Stomach smooth muscle (tissue), 2 donors: ENCODE data around the gene STARD3.

Experiments
- H3K27ac ChIP-seq: one replicate; pipeline ENCODE4 v1.7.0; 2013; ENCODE audit warnings: mild to moderate bottlenecking, low read length, inconsistent platforms
- H3K27me3 ChIP-seq, 2 donors: one replicate each; pipeline ENCODE4 v1.7.0; 2013; ENCODE audit warnings: low read length in 2 of 2; ENCODE audit not compliant: insufficient read depth in 2 of 2, control insufficient read depth in 1 of 2
- H3K36me3 ChIP-seq, 2 donors: one replicate each; pipeline ENCODE4 v1.7.0; 2013; ENCODE audit warnings: low read length in 2 of 2; ENCODE audit not compliant: control insufficient read depth in 2 of 2, insufficient read depth in 2 of 2
- H3K4me1 ChIP-seq: one replicate; pipeline ENCODE4 v1.7.0; 2013; ENCODE audit warnings: low read length; ENCODE audit not compliant: control insufficient read depth, insufficient read depth
- H3K4me3 ChIP-seq, 2 donors: one replicate each; pipeline ENCODE4 v1.7.0; 2013; ENCODE audit warnings: low read length in 2 of 2
- H3K9ac ChIP-seq, 2 donors: one replicate each; pipeline ENCODE4 v1.7.0; 2013; ENCODE audit warnings: low read length in 2 of 2, mild to moderate bottlenecking in 1 of 2
- H3K9me3 ChIP-seq, 2 donors: one replicate each; pipeline ENCODE4 v1.7.0; 2013; ENCODE audit warnings: low read length in 2 of 2; ENCODE audit not compliant: control insufficient read depth in 2 of 2
- donor health status: healthy.
- donor health status: Pancreatic carcinoma.

The STARD3 gene

DNA sequence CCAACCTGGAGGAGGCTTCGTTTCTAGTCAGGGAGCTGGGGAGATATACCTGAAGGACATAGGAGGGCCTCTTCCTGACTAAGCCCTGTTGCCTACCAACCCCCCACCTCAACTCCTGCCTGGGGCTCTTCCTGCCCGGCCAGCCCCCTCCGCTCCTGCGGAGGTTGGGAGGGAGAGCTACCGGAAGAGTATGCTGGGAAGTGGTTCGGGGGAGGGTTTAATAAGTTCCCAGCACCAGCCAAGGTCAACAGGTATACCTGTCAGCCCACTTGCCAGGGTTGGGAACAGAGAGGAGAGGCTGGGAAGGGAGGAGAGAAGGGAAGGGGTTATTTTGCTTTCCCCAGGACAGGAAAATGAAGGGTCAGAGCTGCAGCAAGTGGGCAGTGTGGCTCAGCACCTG, 5.5 kb upstream of the STARD3 start:
- H3K27ac ChIP-seq: no peak overlapping the region

DNA sequence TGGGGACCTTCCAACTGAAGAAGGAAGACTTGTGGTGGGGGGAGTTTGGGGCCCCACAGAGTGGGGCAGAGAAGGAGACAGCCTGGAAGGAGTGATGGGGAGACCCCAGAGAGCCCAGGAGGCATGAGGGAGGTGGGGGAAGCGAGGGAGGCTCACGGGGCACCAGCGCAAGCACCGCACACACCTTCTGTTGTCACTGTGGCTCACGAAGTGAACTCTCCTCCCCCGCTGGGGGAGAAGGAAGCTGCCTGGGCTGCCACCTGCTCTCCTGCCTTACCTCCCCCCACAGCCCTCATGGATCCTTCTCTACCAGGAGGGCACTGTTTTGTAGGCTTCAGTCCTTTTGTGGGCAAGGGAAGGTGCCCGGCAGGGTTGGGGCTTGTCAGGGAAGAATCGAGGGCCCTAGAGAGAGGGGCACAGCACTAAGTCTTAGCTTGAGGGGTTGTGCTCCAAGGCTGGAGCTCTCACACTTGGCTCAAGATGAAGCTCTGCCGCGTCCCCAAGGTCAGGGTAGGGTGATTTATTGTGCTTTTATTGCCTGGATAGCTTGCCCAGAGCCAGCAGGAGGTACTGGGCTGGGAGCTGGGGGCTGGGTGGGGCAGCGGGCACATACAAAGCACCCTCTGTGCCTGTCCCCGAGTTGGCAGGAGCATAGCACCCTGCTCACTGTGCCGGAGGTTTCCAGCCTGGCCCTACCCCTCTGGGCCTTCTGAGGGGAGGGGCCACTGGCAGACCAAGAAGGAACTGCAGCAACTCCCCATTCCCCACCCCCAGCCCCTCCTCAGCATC, 4.6 kb upstream of the STARD3 start:
- H3K27ac ChIP-seq: no peak overlapping the region

More for the DNA sequence above, 5.5 kb upstream of the STARD3 start:
- H3K4me3 ChIP-seq: no peak overlapping the region
- H3K9me3 ChIP-seq: no peaks in the 10 kb centered on the region
- H3K36me3 ChIP-seq: no peaks in the 10 kb centered on the region
- H3K27me3 ChIP-seq: peaks cover 24 to 39% of the 10 kb centered on the region in 2 donors
- no peak overlapping the region for H3K9ac ChIP-seq
- peaks cover 29% of the 10 kb centered on the region for H3K4me1 ChIP-seq

GRCh38 chr17:39633570-39634183, 3.3 kb upstream of the STARD3 start:
- Histone ChIP-seq H3K4me3 (no peak overlapping the region), H3K36me3 (no peaks in the 10 kb centered on the region), H3K9me3 (no peaks in the 10 kb centered on the region), H3K27me3 (peaks cover 14 to 16% of the 10 kb centered on the region in 2 donors), H3K27ac (no peak overlapping the region), H3K9ac (peak overlapping the region in 1 of 2 donors; percentile 13), H3K4me1 (peaks cover 36% of the 10 kb centered on the region)

More for the DNA sequence above, 4.6 kb upstream of the STARD3 start:
- Histone ChIP-seq H3K4me3 (no peak overlapping the region), H3K9ac (no peak overlapping the region), H3K9me3 (no peaks in the 10 kb centered on the region), H3K27me3 (peaks cover 22 to 30% of the 10 kb centered on the region in 2 donors), H3K36me3 (no peaks in the 10 kb centered on the region), H3K4me1 (peaks cover 25% of the 10 kb centered on the region)

DNA sequence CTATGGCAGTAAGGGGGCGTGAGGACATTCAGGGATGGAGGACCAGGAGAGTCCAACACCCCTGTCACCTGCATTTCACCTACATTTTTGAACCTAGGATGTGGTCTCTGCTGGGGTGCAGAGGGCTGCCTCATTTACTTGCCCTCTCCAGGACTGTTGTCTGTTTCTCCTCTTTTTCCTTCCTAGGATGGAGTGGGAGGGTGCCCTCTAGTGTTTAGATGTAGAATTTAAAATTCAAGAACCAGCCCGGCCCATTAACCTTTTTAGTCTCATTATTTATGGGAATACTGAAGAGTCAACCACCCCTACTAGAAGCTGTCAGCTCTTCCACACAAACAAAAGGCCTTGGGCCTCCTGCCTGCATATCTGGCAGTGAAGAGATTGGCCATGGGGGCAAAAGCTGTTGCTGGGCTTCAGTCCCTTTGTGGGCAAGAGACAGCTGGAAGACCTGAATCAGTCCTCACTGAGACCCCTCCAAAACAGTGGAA, 2.5 kb upstream of the STARD3 start:
- H3K9me3 ChIP-seq: no peaks in the 10 kb centered on the region
- H3K4me1 ChIP-seq: peaks cover 38% of the 10 kb centered on the region
- H3K4me3 ChIP-seq: no peak overlapping the region
- peaks cover 10 to 11% of the 10 kb centered on the region in 2 donors for H3K27me3 ChIP-seq
- H3K27ac ChIP-seq: no peak overlapping the region
- H3K9ac ChIP-seq: peak overlapping the region in 1 of 2 donors; percentile 55
- no peaks in the 10 kb centered on the region for H3K36me3 ChIP-seq

GRCh38 chr17:39635614-39636176, 1.2 kb upstream of the STARD3 start:
- H3K9ac ChIP-seq: peak overlapping the region in 1 of 2 donors; percentile 99
- H3K36me3 ChIP-seq: no peaks in the 10 kb centered on the region
- H3K4me3 ChIP-seq: peak overlapping the region in 1 of 2 donors; percentile 97
- H3K27ac ChIP-seq: no peak overlapping the region
- H3K9me3 ChIP-seq: no peaks in the 10 kb centered on the region
- H3K27me3 ChIP-seq: peaks cover 0 to 6% of the 10 kb centered on the region in 2 donors
- peaks cover 40% of the 10 kb centered on the region for H3K4me1 ChIP-seq

DNA sequence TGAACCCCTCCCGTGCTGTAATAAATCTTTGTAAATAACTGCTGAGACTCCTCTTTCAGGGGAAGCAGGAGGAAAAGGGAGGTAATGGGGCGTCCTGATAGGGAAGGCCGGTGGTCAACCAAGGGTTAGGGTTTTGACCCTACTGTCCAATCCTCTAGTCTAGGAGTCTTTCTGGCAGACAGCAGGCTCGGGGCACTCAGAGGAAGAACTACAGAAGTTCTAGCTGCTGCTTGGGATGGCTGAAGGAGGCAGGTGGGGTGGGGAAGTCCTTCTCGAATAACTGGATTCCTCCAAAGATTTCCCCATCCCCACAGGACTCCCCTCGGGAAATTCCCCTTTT, 387 bp upstream of the STARD3 start:
- Histone ChIP-seq H3K4me1 (peaks cover 46% of the 10 kb centered on the region), H3K9ac (peak overlapping the region; percentile 99), H3K4me3 (peak overlapping the region; percentile 81 to 97), H3K9me3 (no peaks in the 10 kb centered on the region), H3K27me3 (peaks cover 0 to 6% of the 10 kb centered on the region in 2 donors), H3K27ac (peak overlapping the region; percentile 77), H3K36me3 (no peaks in the 10 kb centered on the region)

GRCh38 chr17:39638317-39638716, 1.4 kb downstream of the STARD3 start:
- Histone ChIP-seq H3K27ac (no peak overlapping the region), H3K9me3 (no peaks in the 10 kb centered on the region), H3K4me1 (peaks cover 46% of the 10 kb centered on the region), H3K27me3 (no peaks in the 10 kb centered on the region), H3K4me3 (peak overlapping the region; percentile 81 to 97), H3K36me3 (no peaks in the 10 kb centered on the region), H3K9ac (peak overlapping the region in 1 of 2 donors; percentile 99)

- Histone ChIP-seq H3K27me3 (no peaks in the 10 kb centered on the region), H3K27ac (no peak overlapping the region), H3K9ac (no peak overlapping the region), H3K36me3 (no peaks in the 10 kb centered on the region), H3K9me3 (no peaks in the 10 kb centered on the region), H3K4me1 (peaks cover 40% of the 10 kb centered on the region), H3K4me3 (no peak overlapping the region)
Measured at GRCh38 chr17:39639043-39639442, 2.1 kb downstream of the STARD3 start.

GRCh38 chr17:39639566-39640458, 2.9 kb downstream of the STARD3 start:
- no peaks in the 10 kb centered on the region for H3K27me3 ChIP-seq
- no peak overlapping the region for H3K4me3 ChIP-seq
- H3K36me3 ChIP-seq: no peaks in the 10 kb centered on the region
- no peaks in the 10 kb centered on the region for H3K9me3 ChIP-seq
- no peak overlapping the region for H3K9ac ChIP-seq
- H3K4me1 ChIP-seq: peaks cover 34% of the 10 kb centered on the region
- no peak overlapping the region for H3K27ac ChIP-seq

DNA sequence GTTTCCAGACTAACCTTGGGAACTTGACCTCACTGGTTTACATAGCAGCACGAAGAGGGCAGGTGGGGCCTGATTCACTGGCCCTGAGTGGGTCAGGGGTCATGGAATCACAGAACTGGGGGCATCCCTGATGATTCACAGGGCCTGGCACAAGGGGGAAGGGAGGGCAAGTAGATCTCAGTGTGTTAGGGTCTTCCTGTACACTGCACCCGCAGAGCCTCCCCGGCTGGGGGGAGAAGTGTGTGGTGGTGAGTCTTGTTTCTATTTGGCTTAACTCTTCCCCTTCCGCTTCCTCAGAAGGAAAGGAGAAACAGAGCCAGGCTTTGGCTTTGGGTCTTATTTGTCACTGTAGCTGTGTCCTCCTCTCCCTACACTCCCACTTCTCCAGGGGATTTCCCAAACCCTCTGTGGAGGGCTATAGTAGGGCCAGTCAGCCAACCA, 3.7 kb downstream of the STARD3 start:
- H3K4me3 ChIP-seq: no peak overlapping the region
- no peaks in the 10 kb centered on the region for H3K36me3 ChIP-seq
- H3K9ac ChIP-seq: no peak overlapping the region
- no peaks in the 10 kb centered on the region for H3K27me3 ChIP-seq
- no peaks in the 10 kb centered on the region for H3K9me3 ChIP-seq
- peaks cover 32% of the 10 kb centered on the region for H3K4me1 ChIP-seq
- no peak overlapping the region for H3K27ac ChIP-seq
